Measurements from ENCODE around the gene TMEM260.
"Not testable (repeated sequence)": the region's sequence is repeated elsewhere in the genome, so short reads cannot be mapped to it uniquely, and the experiment has no call there.

Gene TMEM260

GRCh38 chr14:56686416-56686815, 106.8 kb downstream of the TMEM260 start:
- no peak overlapping the region for H3K4me3 ChIP-seq (replicated peaks; ENCODE audit: low read depth, low read length)
- TF ChIP-seq CTCF (IDR thresholded peaks at IDR 0.05; ENCODE audit: low read depth, low read length, missing control alignments) = no peak
- no peak for DNase-seq (ENCODE audit: extremely low read depth, low read depth)

- no peak for DNase-seq (ENCODE audit: extremely low read depth, low read depth)
- no peak overlapping the region for H3K4me3 ChIP-seq (replicated peaks; ENCODE audit: low read depth, low read length)
- TF ChIP-seq CTCF (IDR thresholded peaks at IDR 0.05; ENCODE audit: low read depth, low read length, missing control alignments) = no peak
Measured at GRCh38 chr14:56687123-56687522, 107.5 kb downstream of the TMEM260 start.

- no peak for TF ChIP-seq CTCF (IDR thresholded peaks at IDR 0.05; ENCODE audit: low read depth, low read length, missing control alignments)
- no peak overlapping the region for H3K4me3 ChIP-seq (replicated peaks; ENCODE audit: low read depth, low read length)
- DNase-seq (ENCODE audit: extremely low read depth, low read depth) = no peak
Measured at GRCh38 chr14:56694609-56695008, 115.0 kb downstream of the TMEM260 start.

- not testable (repeated sequence) for H3K4me3 ChIP-seq (replicated peaks; ENCODE audit: low read depth, low read length); DNase-seq (ENCODE audit: extremely low read depth, low read depth)
Measured at GRCh38 chr14:56695216-56695615, 115.6 kb downstream of the TMEM260 start.
